ENCODE data around the gene ZNF207.
A peak's percentile ranks its signal among the peaks of the same experiment; 100 is the strongest.

DNA sequence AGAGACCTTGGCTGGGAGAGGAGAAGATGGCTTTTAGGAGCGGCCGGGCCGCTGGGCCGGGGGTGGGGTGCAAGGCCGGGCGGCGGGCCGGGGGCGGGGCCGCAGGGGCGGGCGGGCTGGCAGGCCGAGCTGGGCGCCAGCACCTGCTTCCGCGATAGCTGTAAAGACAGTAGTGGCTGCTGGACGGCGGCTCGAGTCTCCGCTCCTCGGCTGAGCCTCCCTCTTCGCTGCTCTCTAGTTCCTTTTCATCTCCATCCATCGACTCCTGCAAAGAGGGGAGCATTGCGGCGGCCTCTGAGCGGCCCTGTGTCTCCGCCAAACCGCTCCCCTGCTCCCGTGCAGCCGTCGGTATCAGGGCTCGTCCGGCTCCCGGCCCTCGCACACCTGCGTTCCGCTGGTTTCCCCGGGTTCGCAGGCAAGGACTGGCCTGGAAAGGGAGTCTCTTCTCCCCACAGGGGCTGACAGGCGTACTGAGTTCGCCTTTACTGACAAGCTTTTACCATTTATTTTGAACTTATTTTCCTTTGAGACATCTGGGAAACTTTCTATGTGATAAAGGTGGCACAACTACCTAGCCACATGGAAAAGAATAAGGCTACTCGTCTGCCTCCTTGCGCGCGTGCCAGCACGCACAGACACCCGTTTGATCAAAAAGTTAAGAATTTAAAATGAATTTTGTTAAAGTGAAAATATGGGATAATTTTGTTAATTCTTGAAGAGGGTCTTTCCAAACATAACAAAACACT is 7.9 kb upstream of the ZNF207 start, which contains the start of gene C17orf75:
- TF ChIP-seq, protein P1, sequence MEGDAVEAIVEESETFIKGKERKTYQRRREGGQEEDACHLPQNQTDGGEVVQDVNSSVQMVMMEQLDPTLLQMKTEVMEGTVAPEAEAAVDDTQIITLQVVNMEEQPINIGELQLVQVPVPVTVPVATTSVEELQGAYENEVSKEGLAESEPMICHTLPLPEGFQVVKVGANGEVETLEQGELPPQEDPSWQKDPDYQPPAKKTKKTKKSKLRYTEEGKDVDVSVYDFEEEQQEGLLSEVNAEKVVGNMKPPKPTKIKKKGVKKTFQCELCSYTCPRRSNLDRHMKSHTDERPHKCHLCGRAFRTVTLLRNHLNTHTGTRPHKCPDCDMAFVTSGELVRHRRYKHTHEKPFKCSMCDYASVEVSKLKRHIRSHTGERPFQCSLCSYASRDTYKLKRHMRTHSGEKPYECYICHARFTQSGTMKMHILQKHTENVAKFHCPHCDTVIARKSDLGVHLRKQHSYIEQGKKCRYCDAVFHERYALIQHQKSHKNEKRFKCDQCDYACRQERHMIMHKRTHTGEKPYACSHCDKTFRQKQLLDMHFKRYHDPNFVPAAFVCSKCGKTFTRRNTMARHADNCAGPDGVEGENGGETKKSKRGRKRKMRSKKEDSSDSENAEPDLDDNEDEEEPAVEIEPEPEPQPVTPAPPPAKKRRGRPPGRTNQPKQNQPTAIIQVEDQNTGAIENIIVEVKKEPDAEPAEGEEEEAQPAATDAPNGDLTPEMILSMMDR (IDR thresholded peaks at IDR 0.05; ENCODE audit: low read depth, low read length, missing input control) = no peak
- TF ChIP-seq RXRA (IDR thresholded peaks at IDR 0.05) (no peak), JUND (IDR thresholded peaks at IDR 0.05) (no peak), YY1 (IDR thresholded peaks at IDR 0.05) (peak; percentile 75), SP1 (IDR thresholded peaks at IDR 0.05) (no peak)
- TF ChIP-seq, protein P2, sequence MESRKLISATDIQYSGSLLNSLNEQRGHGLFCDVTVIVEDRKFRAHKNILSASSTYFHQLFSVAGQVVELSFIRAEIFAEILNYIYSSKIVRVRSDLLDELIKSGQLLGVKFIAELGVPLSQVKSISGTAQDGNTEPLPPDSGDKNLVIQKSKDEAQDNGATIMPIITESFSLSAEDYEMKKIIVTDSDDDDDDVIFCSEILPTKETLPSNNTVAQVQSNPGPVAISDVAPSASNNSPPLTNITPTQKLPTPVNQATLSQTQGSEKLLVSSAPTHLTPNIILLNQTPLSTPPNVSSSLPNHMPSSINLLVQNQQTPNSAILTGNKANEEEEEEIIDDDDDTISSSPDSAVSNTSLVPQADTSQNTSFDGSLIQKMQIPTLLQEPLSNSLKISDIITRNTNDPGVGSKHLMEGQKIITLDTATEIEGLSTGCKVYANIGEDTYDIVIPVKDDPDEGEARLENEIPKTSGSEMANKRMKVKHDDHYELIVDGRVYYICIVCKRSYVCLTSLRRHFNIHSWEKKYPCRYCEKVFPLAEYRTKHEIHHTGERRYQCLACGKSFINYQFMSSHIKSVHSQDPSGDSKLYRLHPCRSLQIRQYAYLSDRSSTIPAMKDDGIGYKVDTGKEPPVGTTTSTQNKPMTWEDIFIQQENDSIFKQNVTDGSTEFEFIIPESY (IDR thresholded peaks at IDR 0.05) = no peak
- TF ChIP-seq, protein P3, sequence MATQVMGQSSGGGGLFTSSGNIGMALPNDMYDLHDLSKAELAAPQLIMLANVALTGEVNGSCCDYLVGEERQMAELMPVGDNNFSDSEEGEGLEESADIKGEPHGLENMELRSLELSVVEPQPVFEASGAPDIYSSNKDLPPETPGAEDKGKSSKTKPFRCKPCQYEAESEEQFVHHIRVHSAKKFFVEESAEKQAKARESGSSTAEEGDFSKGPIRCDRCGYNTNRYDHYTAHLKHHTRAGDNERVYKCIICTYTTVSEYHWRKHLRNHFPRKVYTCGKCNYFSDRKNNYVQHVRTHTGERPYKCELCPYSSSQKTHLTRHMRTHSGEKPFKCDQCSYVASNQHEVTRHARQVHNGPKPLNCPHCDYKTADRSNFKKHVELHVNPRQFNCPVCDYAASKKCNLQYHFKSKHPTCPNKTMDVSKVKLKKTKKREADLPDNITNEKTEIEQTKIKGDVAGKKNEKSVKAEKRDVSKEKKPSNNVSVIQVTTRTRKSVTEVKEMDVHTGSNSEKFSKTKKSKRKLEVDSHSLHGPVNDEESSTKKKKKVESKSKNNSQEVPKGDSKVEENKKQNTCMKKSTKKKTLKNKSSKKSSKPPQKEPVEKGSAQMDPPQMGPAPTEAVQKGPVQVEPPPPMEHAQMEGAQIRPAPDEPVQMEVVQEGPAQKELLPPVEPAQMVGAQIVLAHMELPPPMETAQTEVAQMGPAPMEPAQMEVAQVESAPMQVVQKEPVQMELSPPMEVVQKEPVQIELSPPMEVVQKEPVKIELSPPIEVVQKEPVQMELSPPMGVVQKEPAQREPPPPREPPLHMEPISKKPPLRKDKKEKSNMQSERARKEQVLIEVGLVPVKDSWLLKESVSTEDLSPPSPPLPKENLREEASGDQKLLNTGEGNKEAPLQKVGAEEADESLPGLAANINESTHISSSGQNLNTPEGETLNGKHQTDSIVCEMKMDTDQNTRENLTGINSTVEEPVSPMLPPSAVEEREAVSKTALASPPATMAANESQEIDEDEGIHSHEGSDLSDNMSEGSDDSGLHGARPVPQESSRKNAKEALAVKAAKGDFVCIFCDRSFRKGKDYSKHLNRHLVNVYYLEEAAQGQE (IDR thresholded peaks at IDR 0.05) = no peak
